ENCODE data around the gene ADARB1.
A peak's percentile ranks its signal among the peaks of the same experiment; 100 is the strongest.

ADARB1 gene

GRCh38 chr21:45029298-45029947 is 45.0 kb upstream of the ADARB1 start:
- no peak overlapping the region for H3K4me3 ChIP-seq (ENCODE audit: severe bottlenecking)
- H3K27me3 ChIP-seq (ENCODE audit: insufficient read depth, poor library complexity, severe bottlenecking) = no peaks in the 10 kb centered on the region
- H3K36me3 ChIP-seq (ENCODE audit: low read depth) = no peaks in the 10 kb centered on the region
- DNase-seq (ENCODE audit: low spot score) (no peak), ATAC-seq (ENCODE audit: low read depth) (peak; percentile 18; the same call in 1 of the 3 replicates)
- no peaks in the 10 kb centered on the region for H3K4me1 ChIP-seq (ENCODE audit: insufficient read depth, poor library complexity, severe bottlenecking)
- TF ChIP-seq CTCF (IDR thresholded peaks at IDR 0.05; ENCODE audit: poor library complexity, severe bottlenecking) = no peak
- no peaks in the 10 kb centered on the region for H3K9me3 ChIP-seq (ENCODE audit: severe bottlenecking)
- no peak overlapping the region for H3K27ac ChIP-seq (ENCODE audit: poor library complexity, severe bottlenecking)

- TF ChIP-seq CTCF (IDR thresholded peaks at IDR 0.05; ENCODE audit: poor library complexity, severe bottlenecking) = no peak
- ATAC-seq (ENCODE audit: low read depth) (no peak), DNase-seq (ENCODE audit: low spot score) (no peak)
- no peaks in the 10 kb centered on the region for H3K36me3 ChIP-seq (ENCODE audit: low read depth)
- no peak overlapping the region for H3K4me3 ChIP-seq (ENCODE audit: severe bottlenecking)
- no peak overlapping the region for H3K27ac ChIP-seq (ENCODE audit: poor library complexity, severe bottlenecking)
- no peaks in the 10 kb centered on the region for H3K27me3 ChIP-seq (ENCODE audit: insufficient read depth, poor library complexity, severe bottlenecking)
- no peaks in the 10 kb centered on the region for H3K9me3 ChIP-seq (ENCODE audit: severe bottlenecking)
- no peaks in the 10 kb centered on the region for H3K4me1 ChIP-seq (ENCODE audit: insufficient read depth, poor library complexity, severe bottlenecking)
These were observed 44.3 kb upstream of the ADARB1 start for GRCh38 chr21:45029948-45030681.

GRCh38 chr21:45030682-45031570 is 43.5 kb upstream of the ADARB1 start:
- H3K36me3 ChIP-seq (ENCODE audit: low read depth) = no peaks in the 10 kb centered on the region
- no peaks in the 10 kb centered on the region for H3K4me1 ChIP-seq (ENCODE audit: insufficient read depth, poor library complexity, severe bottlenecking)
- no peak for ATAC-seq (ENCODE audit: low read depth)
- H3K27ac ChIP-seq (ENCODE audit: poor library complexity, severe bottlenecking) = no peak overlapping the region
- no peaks in the 10 kb centered on the region for H3K9me3 ChIP-seq (ENCODE audit: severe bottlenecking)
- H3K27me3 ChIP-seq (ENCODE audit: insufficient read depth, poor library complexity, severe bottlenecking) = no peaks in the 10 kb centered on the region
- no peak for TF ChIP-seq CTCF (IDR thresholded peaks at IDR 0.05; ENCODE audit: poor library complexity, severe bottlenecking)
- no peak for DNase-seq (ENCODE audit: low spot score)
- H3K4me3 ChIP-seq (ENCODE audit: severe bottlenecking) = no peak overlapping the region

GRCh38 chr21:45031571-45032191 is 42.7 kb upstream of the ADARB1 start:
- no peak for ATAC-seq (ENCODE audit: low read depth)
- no peak for DNase-seq (ENCODE audit: low spot score)
- H3K36me3 ChIP-seq (ENCODE audit: low read depth) = no peaks in the 10 kb centered on the region
- no peaks in the 10 kb centered on the region for H3K9me3 ChIP-seq (ENCODE audit: severe bottlenecking)
- H3K27me3 ChIP-seq (ENCODE audit: insufficient read depth, poor library complexity, severe bottlenecking) = no peaks in the 10 kb centered on the region
- no peak for TF ChIP-seq CTCF (IDR thresholded peaks at IDR 0.05; ENCODE audit: poor library complexity, severe bottlenecking)
- H3K4me1 ChIP-seq (ENCODE audit: insufficient read depth, poor library complexity, severe bottlenecking) = no peaks in the 10 kb centered on the region
- H3K4me3 ChIP-seq (ENCODE audit: severe bottlenecking) = no peak overlapping the region
- no peak overlapping the region for H3K27ac ChIP-seq (ENCODE audit: poor library complexity, severe bottlenecking)

All from RWPE2 (cell line).